Measurements from ENCODE around the gene HAUS2.
"Not testable (repeated sequence)": the region's sequence is repeated elsewhere in the genome, so short reads cannot be mapped to it uniquely, and the experiment has no call there.

The HAUS2 gene

GRCh38 chr15:42548249-42549031 is at the start of gene HAUS2, which contains the start of gene LRRC57:
Gene HAUS2, plus strand, starts transcription at chr15:42548838. Its CDS starts 35 bp downstream, at chr15:42548873.
Gene LRRC57, minus strand, starts transcription at chr15:42548793. Its CDS starts 359 bp downstream, at chr15:42548434.
- peak; percentile 73 to 87 for DNase-seq (ENCODE audit: low read depth in 2 of 2)

GRCh38 chr15:42499858-42500609 is 48.6 kb upstream of the HAUS2 start:
- no peak for DNase-seq (ENCODE audit: low read depth in 2 of 2)

GRCh38 chr15:42502477-42502876 is 46.2 kb upstream of the HAUS2 start:
- no peak for DNase-seq (ENCODE audit: low read depth in 2 of 2)

- DNase-seq (ENCODE audit: low read depth in 2 of 2), result no peak
These were observed 44.8 kb upstream of the HAUS2 start for GRCh38 chr15:42503825-42504224.

- no peak for DNase-seq (ENCODE audit: low read depth in 2 of 2)
These were observed 44.0 kb upstream of the HAUS2 start for GRCh38 chr15:42504631-42505030.

GRCh38 chr15:42507514-42507913 is 41.1 kb upstream of the HAUS2 start:
- no peak for DNase-seq (ENCODE audit: low read depth in 2 of 2)

- no peak for DNase-seq (ENCODE audit: low read depth in 2 of 2)
These were observed 40.4 kb upstream of the HAUS2 start for GRCh38 chr15:42508263-42508690.

GRCh38 chr15:42510258-42511006 is 38.2 kb upstream of the HAUS2 start:
- DNase-seq (ENCODE audit: low read depth in 2 of 2), result no peak

GRCh38 chr15:42511007-42511391 is 37.6 kb upstream of the HAUS2 start:
- no peak for DNase-seq (ENCODE audit: low read depth in 2 of 2)

- DNase-seq (ENCODE audit: low read depth in 2 of 2), result no peak
These were observed 25.3 kb upstream of the HAUS2 start for GRCh38 chr15:42523331-42523730.

- no peak for DNase-seq (ENCODE audit: low read depth in 2 of 2)
These were observed 19.7 kb upstream of the HAUS2 start for GRCh38 chr15:42528970-42529369.

- no peak for DNase-seq (ENCODE audit: low read depth in 2 of 2)
These were observed 15.4 kb upstream of the HAUS2 start for GRCh38 chr15:42533246-42533645.

GRCh38 chr15:42544853-42545629 is 3.6 kb upstream of the HAUS2 start:
- DNase-seq (ENCODE audit: low read depth in 2 of 2), result no peak

- no peak for DNase-seq (ENCODE audit: low read depth in 2 of 2)
These were observed 755 bp upstream of the HAUS2 start for GRCh38 chr15:42547918-42548248.

- no peak for DNase-seq (ENCODE audit: low read depth in 2 of 2)
These were observed 424 bp downstream of the HAUS2 start for GRCh38 chr15:42549032-42549491.

GRCh38 chr15:42549741-42550392 is 1.2 kb downstream of the HAUS2 start:
- DNase-seq (ENCODE audit: low read depth in 2 of 2), result no peak

GRCh38 chr15:42553554-42553953 is 4.9 kb downstream of the HAUS2 start:
- no peak for DNase-seq (ENCODE audit: low read depth in 2 of 2)

GRCh38 chr15:42556550-42557207 is 8.0 kb downstream of the HAUS2 start:
- not testable (repeated sequence) for DNase-seq (ENCODE audit: low read depth in 2 of 2)

- DNase-seq (ENCODE audit: low read depth in 2 of 2), result no peak
These were observed 10.1 kb downstream of the HAUS2 start for GRCh38 chr15:42558739-42559138.

All from activated CD4-positive, alpha-beta T cell treated with anti-CD3 and anti-CD28 coated beads for 24 hours (primary cell).